NCI-H460 (cell line): ENCODE data around the gene GNA12. TPM values are rescaled to one million over a fixed set of nuclear protein-coding genes. Genes with fewer than 3 reads are reported as not detected.
A peak's percentile ranks its signal among the peaks of the same experiment; 100 is the strongest.
"Not testable (repeated sequence)": the region's sequence is repeated elsewhere in the genome, so short reads cannot be mapped to it uniquely, and the experiment has no call there.

Experiments
- DNase-seq: peaks from one replicate; pipeline ENCODE4 v3.0.0-alpha.2; 2016; ENCODE audit warnings: low read depth; ENCODE audit errors: extremely low read depth
- total RNA-seq: library from RNA; depleted of rRNA; stranded (reverse); fragments of >200 nt; shearing (Covaris generic); gene quantifications from 2 replicates; pipeline ENCODE4 v1.2.3, GENCODE V29; 2014; rRNA removed

GNA12 gene
- total RNA-seq, 1 experiment from 2014 or later: 18.3 TPM

DNA sequence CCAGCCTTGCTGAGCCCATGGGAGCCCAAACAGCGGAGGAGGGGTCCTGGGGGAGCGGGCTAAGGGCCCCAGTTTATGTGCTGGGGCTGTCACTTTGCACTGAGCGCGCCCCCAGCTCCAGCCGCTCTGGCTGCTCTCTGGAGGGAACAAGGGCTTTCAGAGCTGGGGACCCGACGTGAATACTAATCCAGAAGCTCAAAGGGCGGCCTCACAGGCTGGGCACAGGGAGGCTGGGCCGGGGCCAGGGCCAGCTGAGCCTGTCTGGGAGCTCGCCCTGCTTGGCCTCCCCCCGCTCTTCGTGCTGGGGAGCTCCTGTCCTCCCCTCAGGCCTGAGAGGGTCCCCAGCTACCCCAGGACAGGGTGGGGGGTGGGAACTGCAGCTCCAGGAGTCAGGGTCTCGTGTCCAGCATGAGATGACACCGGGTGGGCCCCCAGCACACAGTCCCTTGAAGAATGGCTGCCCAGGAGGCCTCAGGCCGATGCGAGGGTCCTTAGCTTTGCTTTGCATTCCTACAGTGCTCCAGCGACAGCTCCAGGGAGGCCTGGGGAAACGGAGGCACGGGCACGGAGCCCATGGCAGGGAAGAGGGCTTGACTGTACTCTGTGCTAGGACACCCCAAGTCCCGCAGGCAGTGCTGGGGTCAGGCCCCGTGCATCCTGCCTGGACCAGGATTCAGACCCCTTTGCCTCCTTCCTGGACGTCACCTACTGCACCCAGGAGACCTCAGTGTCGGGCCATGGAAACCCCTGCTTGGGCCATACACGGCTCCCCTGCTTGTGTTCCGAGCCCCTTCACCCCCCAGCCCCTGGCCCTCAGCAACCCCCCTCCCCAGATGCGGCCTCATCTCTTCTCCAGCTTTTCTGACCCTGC, 161.9 kb downstream of the GNA12 start:
- DNase-seq: no peak

GRCh38 chr7:2680792-2681490, 163.2 kb downstream of the GNA12 start:
- DNase-seq: peak; percentile 73

DNA sequence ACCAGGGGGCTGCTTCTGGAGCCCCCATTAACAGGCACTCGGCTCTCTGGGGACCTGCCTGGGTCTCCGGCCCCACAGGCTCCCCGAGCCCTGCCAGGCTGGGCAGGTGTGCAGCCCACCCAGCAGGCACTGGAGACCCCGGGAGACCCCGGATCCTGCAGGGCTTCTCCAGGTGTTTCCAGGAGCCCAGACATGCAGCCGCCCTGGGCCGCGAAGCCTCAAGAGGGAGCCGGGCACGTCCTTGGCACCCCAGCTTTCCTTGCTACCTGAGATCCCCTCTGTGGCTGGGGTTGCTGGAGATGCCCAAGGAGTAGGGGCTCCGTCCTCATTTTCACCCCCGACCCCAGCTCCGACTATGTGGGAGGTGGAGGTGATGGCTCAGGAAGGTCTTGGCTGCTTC, 163.9 kb downstream of the GNA12 start:
- no peak for DNase-seq

GRCh38 chr7:2679135-2680127, 164.7 kb downstream of the GNA12 start:
- not testable (repeated sequence) for DNase-seq

- not testable (repeated sequence) for DNase-seq
Measured at GRCh38 chr7:2678454-2678853, 165.7 kb downstream of the GNA12 start.

Other genes with a start within 250 kb of the GNA12 start
- gene TTYH3, start 212.3 kb downstream of the GNA12 start, total RNA-seq: 6.0 and 8.1 TPM in 2 replicates
- gene AMZ1, start 156.1 kb downstream of the GNA12 start, total RNA-seq: 0.12 TPM in 1 of 2 replicates, not detected in the other
- 0.05 TPM in 1 of 2 replicates, not detected in the other for gene CARD11, start 199.6 kb upstream of the GNA12 start, total RNA-seq